Fibroblast of upper back skin (primary cell): ENCODE data around the gene SELENOS.
A peak's percentile ranks its signal among the peaks of the same experiment; 100 is the strongest.

ENCODE experiments used
- DNase-seq: peaks from one replicate; pipeline ENCODE4 v3.0.0-alpha.2; 2013

The SELENOS gene

GRCh38 chr15:101276501-101277037 is 716 bp downstream of the SELENOS start:
- DNase-seq: no peak

GRCh38 chr15:101275018-101275417 is 2.3 kb downstream of the SELENOS start:
- DNase-seq: no peak

DNA sequence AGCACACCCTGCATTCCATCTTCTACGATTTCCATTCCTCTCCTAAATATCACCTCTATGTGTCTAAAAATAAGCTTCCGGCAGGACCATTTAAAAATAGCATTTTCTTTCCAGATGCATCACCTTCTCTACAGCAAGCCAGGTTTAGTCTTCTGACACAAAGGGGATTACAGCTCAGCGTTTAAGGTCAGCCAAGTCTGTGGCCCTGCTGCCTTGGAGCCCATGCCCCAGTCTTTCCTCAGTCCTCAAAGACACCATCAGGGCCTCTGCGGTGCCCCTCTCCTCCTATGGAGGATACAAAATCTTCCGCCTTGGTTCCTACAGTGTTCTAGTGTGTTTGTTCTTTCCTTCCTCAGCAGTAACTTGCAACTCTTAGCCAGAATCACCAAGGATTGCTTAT is 3.8 kb downstream of the SELENOS start:
- DNase-seq: no peak

DNA sequence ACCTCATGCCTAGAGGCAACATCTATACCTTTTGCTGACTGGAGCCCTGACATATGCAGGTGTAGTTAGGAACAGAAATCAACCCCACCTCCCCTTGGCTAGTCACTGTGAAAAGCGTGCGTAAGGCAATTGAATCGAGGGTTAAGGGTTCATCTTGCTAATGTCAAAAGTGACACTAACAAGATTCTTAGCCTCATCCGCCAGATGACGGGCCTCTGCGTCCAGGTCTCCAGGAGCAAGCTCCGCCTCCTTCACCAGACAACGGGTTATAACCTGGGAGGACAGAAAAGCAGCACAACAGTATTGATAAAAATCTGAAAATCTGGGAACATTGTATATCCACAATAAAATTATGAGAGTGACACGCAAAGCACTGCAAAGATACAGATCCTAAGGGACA is 4.7 kb downstream of the SELENOS start:
- DNase-seq: no peak

GRCh38 chr15:101269479-101270223 is 7.6 kb downstream of the SELENOS start:
- no peak for DNase-seq

GRCh38 chr15:101267320-101268104 is 9.8 kb downstream of the SELENOS start:
- peak; percentile 75 for DNase-seq

GRCh38 chr15:101266787-101267186 is 10.5 kb downstream of the SELENOS start:
- DNase-seq: no peak

DNA sequence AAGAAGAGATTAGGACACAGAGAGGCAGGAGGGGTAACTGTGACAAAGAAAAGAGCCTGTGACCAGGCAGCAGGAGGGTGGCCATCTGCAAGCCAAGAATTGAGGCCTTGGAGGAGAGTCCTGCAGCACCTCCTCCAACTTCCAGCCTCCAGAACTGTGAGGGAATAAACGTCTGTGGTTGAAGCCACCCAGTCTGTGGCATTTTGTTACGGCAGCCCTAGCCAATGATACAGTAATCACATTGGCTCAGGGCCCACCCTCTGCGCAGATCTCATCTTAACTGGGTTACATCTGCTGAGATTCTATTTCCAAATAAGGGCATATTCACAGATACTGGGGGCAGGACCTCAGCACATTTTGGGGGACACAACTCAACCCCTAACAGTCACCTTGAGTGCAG is 11.3 kb downstream of the SELENOS start:
- DNase-seq: peak; percentile 86

GRCh38 chr15:101264911-101265641 is 12.2 kb downstream of the SELENOS start:
- DNase-seq: no peak

- no peak for DNase-seq
Observed at GRCh38 chr15:101264011-101264410, 13.3 kb downstream of the SELENOS start.

GRCh38 chr15:101262551-101262950 is 14.7 kb downstream of the SELENOS start:
- no peak for DNase-seq

GRCh38 chr15:101258238-101259144 is 18.8 kb downstream of the SELENOS start:
- peak; percentile 72 for DNase-seq

DNA sequence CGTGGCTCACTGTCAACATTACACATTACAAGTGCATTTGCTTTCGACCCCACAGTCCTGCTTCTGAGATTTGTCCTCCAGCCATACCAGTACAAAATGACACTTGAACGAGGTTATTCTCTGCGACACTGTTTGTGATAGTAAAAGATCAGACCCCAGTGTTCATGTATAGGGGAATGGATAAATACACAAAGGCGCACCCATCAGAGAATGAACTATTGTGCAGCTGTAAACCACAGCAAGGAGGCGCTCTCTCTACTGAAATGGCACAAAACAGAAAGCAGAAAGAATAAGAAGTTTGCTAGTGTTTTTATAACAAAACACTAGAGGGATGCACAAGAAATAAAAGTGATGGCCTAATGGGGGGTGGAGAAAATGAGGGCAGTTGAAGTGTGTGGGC is 20.5 kb downstream of the SELENOS start:
- DNase-seq: no peak

DNA sequence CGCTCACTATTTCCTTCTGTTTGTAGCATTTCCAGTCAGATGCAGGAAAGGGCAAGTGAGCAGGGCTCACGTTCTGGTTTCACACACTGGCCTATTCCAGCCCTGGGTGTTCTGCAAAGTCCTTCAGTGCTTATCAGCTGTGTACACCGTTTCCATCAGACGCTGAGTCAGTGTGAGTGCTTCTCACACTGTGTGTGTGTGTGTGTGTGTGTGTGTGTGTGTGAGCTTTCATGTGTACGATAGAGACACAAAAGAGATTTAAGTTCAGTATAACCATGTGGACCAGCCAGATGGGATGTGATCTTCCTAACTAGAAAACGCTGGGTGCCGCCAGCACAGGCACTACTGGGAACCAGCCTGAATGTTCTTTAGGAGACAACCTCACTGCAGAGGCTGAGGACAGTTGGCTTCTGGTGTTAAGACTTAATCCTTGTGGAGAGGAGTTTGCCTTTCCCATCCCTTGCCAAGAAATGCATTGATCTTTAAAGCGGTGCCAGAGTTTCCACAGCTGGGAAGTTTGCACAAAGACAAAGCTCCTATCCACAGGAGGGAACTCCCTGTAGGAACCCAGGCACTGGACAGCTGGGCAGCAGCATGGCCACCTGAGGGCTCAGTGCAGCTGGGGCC is 21.6 kb downstream of the SELENOS start:
- DNase-seq: peak; percentile 53

DNA sequence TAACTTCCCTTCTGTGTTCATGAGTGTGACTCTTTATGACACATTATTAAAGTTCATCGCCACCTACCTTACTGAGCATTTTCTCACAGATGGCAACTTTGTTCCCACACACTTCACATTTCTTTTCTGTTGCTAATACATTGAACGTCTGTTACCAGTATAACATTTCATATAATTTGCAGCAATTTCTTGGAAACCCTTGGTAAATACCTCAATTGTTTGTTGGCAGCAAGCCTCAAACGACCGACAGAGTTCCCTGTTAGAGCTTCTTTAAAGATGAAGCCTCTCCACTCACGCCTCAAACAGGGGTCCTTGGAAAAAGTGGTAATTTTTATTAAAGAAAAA is 22.3 kb downstream of the SELENOS start:
- no peak for DNase-seq

- DNase-seq: no peak
Observed at GRCh38 chr15:101254157-101255050, 22.9 kb downstream of the SELENOS start.

DNA sequence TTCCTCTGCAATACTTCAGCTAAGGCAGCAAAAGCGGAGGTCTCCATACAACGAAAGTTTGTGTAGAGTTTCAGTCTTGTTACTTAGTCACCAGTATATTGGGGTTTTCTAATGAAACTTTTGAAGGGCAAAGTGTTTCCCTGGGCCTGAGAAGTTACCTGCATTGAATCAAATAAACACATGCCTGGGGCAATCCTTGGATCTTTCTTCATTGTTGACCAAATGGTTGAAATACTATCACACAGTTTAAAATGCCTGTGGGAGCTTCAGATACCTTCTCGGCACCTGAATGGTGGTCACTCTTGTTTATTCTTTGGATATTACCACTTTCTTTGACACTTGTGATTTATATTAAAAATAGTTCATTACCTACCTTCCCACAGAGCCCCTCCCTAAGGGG is 24.4 kb downstream of the SELENOS start:
- DNase-seq: no peak

DNA sequence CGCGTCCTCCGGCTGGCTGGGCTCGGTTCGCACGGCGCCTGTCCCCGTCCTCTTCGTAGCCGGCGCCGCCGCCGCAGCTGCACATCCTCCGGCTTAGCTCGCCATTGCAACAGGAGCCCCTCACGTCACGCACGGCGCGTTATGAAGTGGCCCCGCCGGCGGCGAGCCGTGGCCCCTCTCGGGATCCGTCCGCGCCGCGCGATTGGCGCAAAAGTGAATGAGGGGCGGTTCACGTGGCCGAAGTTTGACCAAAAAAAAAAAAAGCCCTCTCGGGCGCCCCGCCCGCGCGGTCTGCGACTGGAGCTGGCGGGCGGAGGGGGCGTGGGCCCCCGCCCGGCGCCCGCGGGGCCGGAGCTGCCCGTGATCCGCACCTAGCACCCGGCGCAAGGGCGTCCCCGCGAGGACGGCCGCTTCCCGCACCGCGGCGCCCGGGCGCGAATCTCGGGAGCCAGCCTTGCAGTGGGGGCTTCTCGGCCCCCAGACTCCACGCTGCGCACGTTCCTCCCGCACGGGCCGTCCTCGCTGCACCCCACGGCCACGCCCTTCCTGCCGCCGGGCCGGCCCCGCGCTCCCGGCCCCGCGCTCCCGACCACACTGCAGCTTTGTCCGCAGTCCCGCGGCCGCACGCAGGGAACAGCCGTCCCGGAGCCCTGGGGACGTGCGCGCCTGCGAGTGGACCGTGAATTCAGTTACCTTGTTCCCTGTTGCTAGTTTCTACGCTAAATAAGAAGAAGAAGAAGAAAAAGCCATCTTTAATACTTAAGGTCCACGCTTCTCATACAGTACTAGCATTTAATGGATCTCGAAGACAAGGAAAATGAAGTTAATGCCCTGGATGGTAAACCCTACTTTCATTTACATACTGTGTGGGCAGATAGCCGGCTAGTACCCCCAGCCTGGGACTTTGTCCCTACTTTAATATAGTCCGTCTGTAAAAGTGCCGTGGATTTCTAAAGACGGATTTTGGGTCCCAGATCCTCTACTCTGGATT is 25.2 kb downstream of the SELENOS start, which contains the start of gene CHSY1:
Gene CHSY1 (minus strand): TSS at position 219 of the 991 bp plus-strand sequence. CDS start 592 bp downstream, outside the sequence.
- peak; percentile 93 for DNase-seq
